SU-DHL-6 (cell line): ENCODE results near the gene TIMM44.

Source experiments
- CTCF ChIP-seq: fragments of 200-600 bp; sonication (generic); IDR thresholded peaks from one replicate; pipeline ENCODE4 v1.5.1; 2017; ENCODE audit warnings: antibody characterized with exemption, mild to moderate bottlenecking, low read length, moderate library complexity; ENCODE audit not compliant: insufficient read depth, poor library complexity, severe bottlenecking
- EZH2phosphoT487 ChIP-seq: fragments of 200-600 bp; sonication (generic), shearing (Covaris generic); conservative IDR thresholded peaks from 2 replicates; pipeline ENCODE4 v1.6.1; 2018; ENCODE audit warnings: mild to moderate bottlenecking, antibody characterized with exemption, low read length, moderate library complexity, mixed read lengths

- TF ChIP-seq CTCF (no peak), EZH2phosphoT487 (no peak)
These were observed 36.1 kb upstream of the TIMM44 start for GRCh38 chr19:7979559-7979958.
